ENCODE results near the gene KCTD16. TPM values are rescaled to one million over a fixed set of nuclear protein-coding genes. Genes with fewer than 3 reads are reported as not detected.

Gene KCTD16
- polyA plus RNA-seq, 1 donor (not counting 4 experiments of a cell fraction or from before 2014, with no cell fraction given): 0.04 TPM

GRCh38 chr5:144405991-144406390 lies 235.3 kb downstream of the KCTD16 start:
- H2AFZ ChIP-seq (ENCODE audit: control insufficient read depth, low read length): no peak overlapping the region
- no peak overlapping the region for H3K4me2 ChIP-seq (ENCODE audit: control insufficient read depth, extremely low read depth, insufficient read depth, low read depth, low read length)
- no peaks in the 10 kb centered on the region for H3K9me1 ChIP-seq (ENCODE audit: control insufficient read depth, extremely low read depth, insufficient read depth, low read length)
- TF ChIP-seq EZH2 (IDR thresholded peaks at IDR 0.05; ENCODE audit: low read length): no peak
- no peak for TF ChIP-seq CTCF (optimal IDR thresholded peaks at IDR 0.05 in 1 of 3, IDR thresholded peaks at IDR 0.05 in 1 of 3, conservative IDR thresholded peaks at IDR 0.05 in 1 of 3; ENCODE audit: extremely low read depth in 1 of 3, insufficient read depth in 2 of 3, low read length in 3 of 3)
- no peak overlapping the region for H3K27ac ChIP-seq (ENCODE audit: control insufficient read depth, insufficient read depth, low read length)
- no peaks in the 10 kb centered on the region for H3K36me3 ChIP-seq (ENCODE audit: control insufficient read depth in 2 of 2, extremely low read depth in 1 of 2, insufficient read depth in 2 of 2, low read length in 2 of 2)
- H4K20me1 ChIP-seq (ENCODE audit: control insufficient read depth, extremely low read depth, insufficient read depth, low read length): no peaks in the 10 kb centered on the region
- dilution Hi-C loops (cut with MboI; ENCODE audit: extremely low pct_ligation_motif_present, low sequenced_read_pairs): no loop called here
- no peaks in the 10 kb centered on the region for H3K4me1 ChIP-seq (ENCODE audit: control insufficient read depth, extremely low read depth, insufficient read depth, low read length)
- no peak for FAIRE-seq
- no peaks in the 10 kb centered on the region for H3K79me2 ChIP-seq (ENCODE audit: control insufficient read depth, insufficient read depth, low read length)
- no peaks in the 10 kb centered on the region for H3K27me3 ChIP-seq (ENCODE audit: control insufficient read depth, extremely low read depth, insufficient read depth, low read length)
- H3K4me3 ChIP-seq (ENCODE audit: control insufficient read depth in 2 of 3, extremely low read depth in 1 of 3, insufficient read depth in 2 of 3, low read depth in 1 of 3, low read length in 3 of 3): no peak overlapping the region
- H3K9me3 ChIP-seq (ENCODE audit: control insufficient read depth, low read depth, low read length): no peaks in the 10 kb centered on the region
- no peak overlapping the region for H3K9ac ChIP-seq (ENCODE audit: control insufficient read depth, extremely low read depth, insufficient read depth, low read length)
- no peak for DNase-seq (ENCODE audit: low read depth, low spot score)

DNA sequence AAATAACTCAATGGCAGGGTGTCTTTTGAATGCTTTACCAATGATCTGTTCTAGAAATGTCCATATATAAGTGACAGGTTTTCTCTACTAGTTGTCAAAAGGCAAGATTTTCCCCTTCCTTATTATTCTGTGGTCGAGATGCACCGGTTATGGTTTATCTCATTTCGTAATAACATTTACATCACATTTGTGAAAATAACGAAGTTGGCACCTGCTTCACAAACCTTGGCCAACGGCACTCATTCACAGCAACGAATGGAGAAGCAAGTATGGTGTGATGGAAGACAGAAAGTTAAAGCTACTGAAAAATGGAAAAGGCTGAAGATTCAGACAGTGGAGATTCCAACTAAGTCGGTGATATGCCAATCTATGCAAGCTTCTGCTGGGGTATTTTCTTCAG lies 235.8 kb downstream of the KCTD16 start:
- dilution Hi-C loops (cut with MboI; ENCODE audit: extremely low pct_ligation_motif_present, low sequenced_read_pairs): no loop called here
- Histone ChIP-seq H3K9me1 (ENCODE audit: control insufficient read depth, extremely low read depth, insufficient read depth, low read length) (no peaks in the 10 kb centered on the region), H4K20me1 (ENCODE audit: control insufficient read depth, extremely low read depth, insufficient read depth, low read length) (no peaks in the 10 kb centered on the region), H3K27me3 (ENCODE audit: control insufficient read depth, extremely low read depth, insufficient read depth, low read length) (no peaks in the 10 kb centered on the region), H2AFZ (ENCODE audit: control insufficient read depth, low read length) (no peak overlapping the region), H3K4me1 (ENCODE audit: control insufficient read depth, extremely low read depth, insufficient read depth, low read length) (no peaks in the 10 kb centered on the region), H3K36me3 (ENCODE audit: control insufficient read depth in 2 of 2, extremely low read depth in 1 of 2, insufficient read depth in 2 of 2, low read length in 2 of 2) (no peaks in the 10 kb centered on the region), H3K4me3 (ENCODE audit: control insufficient read depth in 2 of 3, extremely low read depth in 1 of 3, insufficient read depth in 2 of 3, low read depth in 1 of 3, low read length in 3 of 3) (no peak overlapping the region), H3K79me2 (ENCODE audit: control insufficient read depth, insufficient read depth, low read length) (no peaks in the 10 kb centered on the region), H3K9me3 (ENCODE audit: control insufficient read depth, low read depth, low read length) (no peaks in the 10 kb centered on the region), H3K27ac (ENCODE audit: control insufficient read depth, insufficient read depth, low read length) (no peak overlapping the region), H3K4me2 (ENCODE audit: control insufficient read depth, extremely low read depth, insufficient read depth, low read depth, low read length) (no peak overlapping the region), H3K9ac (ENCODE audit: control insufficient read depth, extremely low read depth, insufficient read depth, low read length) (no peak overlapping the region)
- no peak for DNase-seq (ENCODE audit: low read depth, low spot score)
- FAIRE-seq: no peak
- no peak for TF ChIP-seq CTCF (optimal IDR thresholded peaks at IDR 0.05 in 1 of 3, IDR thresholded peaks at IDR 0.05 in 1 of 3, conservative IDR thresholded peaks at IDR 0.05 in 1 of 3; ENCODE audit: extremely low read depth in 1 of 3, insufficient read depth in 2 of 3, low read length in 3 of 3)
- TF ChIP-seq EZH2 (IDR thresholded peaks at IDR 0.05; ENCODE audit: low read length): no peak
